Measurements from ENCODE around the gene SUMF1.

Gene SUMF1

DNA sequence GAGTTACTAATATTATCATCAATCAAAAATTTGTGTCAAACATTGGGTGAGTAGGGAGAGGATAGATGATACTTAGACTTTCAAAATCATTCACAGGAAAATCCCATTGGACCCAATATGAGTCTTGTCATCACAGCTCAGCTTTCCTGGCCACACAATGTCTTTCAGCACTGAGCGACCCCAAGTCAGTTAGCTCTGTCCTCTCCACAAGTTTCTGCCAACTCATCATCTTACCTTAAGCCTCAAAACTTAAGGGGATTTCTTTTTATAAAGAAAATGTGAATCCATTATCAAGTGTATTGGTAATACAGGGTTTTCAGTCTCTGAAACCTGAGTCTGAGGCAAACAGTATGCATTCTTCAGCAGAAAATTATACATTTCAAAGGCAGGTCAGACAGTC, 55.8 kb downstream of the SUMF1 start:
- no peak for DNase-seq

DNA sequence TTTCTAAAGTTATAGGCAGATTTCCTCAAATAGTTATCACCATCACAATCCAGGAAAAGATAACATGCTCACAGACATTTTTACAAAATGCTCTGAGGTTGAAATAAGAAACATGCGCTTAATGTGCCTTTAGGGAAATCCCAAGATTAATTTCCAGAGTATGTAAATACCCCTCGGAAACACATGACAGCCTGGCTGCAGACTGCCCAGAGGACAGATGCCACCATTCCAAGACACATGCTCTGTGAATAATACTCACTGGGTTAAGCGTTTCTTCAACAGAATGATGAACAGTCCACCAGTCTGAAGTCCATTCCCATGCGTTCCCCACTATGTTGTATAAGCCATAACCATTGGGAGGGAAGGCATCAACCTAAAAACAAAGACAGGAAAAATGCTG, 56.5 kb downstream of the SUMF1 start:
- DNase-seq = no peak

DNA sequence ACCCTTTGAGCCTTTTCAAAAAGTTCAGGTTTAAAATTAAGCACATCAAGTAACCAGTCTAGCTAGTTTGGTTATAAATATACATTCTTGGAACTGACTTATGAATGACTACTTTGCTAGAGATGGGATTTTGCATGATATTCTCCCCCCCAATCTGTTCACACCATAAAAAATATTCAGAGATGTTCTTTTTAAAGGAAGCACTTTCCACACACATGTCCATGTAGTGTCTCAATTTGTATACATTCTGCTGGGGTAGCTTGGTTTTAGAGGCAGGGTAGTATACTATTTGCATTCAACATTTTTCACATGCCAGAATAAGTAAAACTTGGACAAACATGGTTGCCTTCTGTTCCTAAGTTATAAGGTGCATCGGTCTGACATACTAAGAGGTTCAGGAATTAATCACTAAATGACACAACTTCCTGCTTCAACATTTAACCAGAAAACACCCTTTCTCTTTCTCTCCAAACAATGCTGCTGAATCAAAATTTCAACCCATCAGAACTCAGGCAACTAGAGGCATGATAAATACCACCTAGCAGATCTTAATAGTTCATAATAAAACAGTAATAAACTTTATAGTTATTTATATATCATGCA, 57.0 kb downstream of the SUMF1 start:
- no peak for DNase-seq

DNA sequence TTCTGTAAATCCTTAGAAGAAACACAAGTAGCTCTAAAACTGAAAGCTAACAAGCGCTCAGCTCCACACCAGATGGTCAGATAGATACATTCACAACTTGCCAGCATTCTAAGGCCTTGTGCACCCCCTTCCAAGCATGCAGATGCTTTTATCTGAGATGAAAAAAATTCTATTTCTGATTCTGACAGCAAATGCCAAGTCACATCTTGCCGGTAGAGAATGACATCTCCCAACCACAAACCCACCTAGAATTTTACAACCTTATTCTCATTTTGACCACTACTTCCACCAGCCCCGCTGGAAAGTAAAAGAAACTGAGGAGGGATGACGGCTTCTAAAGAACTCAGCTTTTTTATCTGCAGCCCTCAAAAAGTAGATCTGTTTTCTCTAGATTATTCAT, 57.7 kb downstream of the SUMF1 start:
- DNase-seq = no peak

DNA sequence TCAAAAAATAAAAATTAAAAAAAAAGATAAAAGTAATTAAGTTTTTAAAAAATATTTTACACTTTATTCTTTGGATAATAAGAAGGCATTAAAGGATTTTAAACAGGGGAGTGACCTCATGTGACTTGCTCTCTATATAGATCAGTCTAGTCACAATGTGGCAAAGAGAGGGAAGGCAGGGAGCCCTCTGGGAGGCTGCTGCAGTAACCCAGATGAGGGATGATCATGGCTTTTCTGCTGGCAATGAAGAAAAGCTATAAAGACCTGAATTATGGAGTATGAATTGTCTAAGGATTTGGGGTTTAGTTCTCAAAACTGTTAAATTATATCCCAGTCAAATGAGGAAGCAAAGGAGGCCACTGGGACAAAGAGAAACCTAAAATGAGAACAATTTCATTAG, 58.1 kb downstream of the SUMF1 start:
- DNase-seq = no peak

DNA sequence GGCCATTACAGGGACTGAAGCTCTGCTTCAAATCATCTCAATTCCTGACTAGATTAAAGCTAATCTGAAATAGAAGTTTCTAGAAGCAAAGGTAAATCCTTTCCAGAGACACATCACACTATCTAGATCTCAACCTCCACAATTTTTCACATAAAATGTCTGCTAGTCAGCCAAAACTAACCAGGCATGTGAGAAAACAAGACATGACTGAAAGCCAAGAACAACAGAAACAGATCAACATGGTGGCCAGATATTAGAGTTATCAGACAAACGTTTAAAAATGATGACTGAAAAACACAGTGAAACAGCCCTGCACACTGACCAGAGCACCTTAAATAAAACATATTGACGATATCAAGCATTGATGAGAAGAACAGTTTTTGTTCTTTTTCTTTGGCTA, 59.1 kb downstream of the SUMF1 start:
- no peak for DNase-seq

DNA sequence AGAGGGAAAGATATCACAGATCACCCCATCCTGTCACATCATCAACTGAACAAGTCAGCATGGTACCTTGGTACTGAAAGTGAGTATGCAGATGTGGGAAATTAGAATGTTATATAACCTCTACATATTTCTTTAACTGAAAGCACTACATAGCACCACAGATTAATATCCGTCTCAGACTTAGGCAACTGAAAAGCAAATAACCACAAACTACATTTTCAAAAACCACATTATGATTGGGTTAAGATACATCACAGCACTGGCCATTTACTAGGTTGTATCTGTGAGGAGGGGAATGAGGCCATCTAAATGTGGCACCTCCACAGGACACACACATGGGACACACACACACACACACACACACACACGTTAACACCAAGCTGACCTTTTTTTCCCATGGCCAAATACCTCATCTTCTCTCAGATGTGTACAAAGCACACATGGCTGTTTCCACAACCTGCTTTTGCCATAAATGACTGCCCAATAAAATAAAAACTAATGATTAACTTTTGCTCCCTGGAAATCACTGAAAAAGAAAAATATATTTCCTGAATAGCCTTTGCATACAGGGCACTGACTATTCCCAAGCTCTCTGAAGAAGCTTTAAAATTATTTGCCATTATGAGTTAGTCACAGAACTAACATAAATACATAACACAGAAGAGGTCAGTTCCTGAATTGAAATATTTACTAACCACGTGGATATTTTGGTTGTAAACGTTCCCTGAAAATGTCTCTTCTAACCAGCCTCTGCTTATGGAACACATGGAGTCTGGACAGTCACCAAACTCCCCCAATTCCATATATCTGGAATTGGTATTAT, 60.1 kb downstream of the SUMF1 start:
- no peak for DNase-seq

DNA sequence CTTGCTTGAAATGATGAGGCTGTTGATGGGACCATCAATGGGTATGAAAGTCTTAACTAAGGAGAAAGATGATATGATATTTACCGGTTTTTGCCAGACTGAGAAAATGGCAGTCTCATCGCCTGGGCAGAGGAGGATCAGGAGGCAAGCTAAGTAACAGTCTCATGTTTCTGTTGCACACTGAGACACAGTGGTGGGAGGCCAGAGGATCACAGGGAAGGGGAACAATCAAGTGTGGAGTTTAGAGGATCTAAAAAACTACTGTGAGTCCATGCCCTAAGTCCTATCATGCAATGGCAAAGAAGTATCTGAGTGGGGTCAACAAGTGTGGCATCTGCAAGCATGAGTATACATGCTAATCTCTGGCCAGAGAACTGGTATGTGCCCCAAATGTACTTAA, 62.2 kb downstream of the SUMF1 start:
- DNase-seq = no peak

DNA sequence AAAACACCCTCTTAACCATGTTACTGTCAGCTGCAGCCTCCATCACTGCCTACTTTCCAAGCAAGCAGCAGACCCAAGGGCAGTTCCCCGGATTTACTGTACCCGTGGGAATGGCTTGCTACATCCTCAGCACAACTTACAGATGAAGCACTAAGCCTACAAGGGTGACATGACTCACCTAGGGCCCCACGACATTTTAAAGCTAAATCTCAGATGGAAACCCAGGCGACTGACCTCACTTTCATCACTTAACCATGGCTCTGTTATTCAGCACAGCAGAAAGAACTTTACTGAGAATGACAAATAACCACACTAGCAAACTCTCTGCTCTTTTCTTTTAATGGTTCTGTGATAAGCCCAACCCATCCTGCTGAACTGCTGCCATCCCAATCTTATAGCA, 65.6 kb downstream of the SUMF1 start:
- DNase-seq = no peak

DNA sequence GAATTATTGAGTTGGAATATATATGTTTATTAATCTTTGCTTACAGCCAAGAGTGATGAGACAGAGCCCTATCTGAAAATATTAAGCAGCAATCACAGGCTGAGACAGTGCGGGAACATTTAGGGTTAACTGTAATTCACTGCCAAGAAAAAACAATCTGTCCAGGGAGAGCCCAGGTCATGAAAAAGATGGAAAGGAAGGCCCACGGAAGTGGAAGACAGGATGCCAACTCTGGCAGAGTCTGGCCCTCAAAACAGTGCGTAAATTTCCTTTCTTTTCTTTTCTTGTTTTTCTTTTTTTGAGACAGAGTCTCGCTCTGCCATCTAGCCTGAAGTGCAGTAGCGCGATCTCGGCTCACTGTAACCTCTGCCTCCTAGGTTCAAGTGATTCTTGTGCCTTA, 67.6 kb downstream of the SUMF1 start:
- no peak for DNase-seq

DNA sequence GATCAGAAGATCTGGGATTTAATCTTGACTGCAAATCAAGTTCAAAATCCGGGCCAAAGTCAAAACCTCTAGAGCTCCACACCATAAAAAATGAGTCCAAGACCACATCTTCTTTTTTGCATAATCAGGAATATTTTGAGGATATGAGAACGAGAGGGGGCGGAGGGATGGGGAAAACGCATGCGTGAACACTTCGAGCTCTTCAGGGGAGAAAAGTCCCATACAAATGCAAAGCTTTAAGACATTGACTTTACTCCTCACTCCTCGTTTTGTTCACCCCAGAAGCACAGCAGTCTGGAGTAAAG, 68.2 kb downstream of the SUMF1 start:
- DNase-seq = no peak

DNA sequence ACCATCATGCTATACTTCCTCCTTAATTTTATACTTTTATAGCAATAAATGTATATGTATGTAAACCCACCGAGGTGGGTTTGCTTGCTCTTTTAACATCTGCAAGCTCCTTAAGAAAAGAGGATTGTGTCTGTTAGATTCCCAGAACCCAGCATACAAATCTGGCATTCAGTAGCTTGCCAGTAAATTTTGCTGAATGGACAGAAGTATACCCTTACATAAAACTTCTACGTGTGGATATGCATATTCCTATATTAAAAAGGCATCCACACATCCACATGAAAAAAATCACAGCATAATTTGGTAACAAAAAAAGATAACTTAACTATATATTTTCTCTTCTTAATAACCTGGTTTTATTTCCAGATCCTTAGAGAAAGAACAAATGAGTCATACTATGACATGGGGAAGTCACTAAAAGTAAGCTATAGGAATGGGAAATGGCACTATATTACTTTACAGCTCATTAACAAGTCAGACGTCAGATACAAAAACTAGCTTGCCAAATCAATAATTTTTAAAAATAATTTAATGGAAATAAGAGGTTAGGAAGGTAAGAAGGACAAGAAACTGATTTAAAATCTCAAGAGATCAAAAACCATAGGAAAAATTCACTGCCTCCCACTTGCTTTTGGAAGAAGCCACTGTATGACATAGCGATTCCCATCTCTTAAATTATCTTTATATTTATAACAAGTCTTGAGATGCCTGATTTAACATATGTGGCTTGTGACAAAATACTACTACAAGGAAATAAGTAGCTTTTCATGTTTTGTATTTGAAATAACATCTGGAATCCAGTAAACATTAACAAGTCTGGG, 68.7 kb downstream of the SUMF1 start:
- no peak for DNase-seq

DNA sequence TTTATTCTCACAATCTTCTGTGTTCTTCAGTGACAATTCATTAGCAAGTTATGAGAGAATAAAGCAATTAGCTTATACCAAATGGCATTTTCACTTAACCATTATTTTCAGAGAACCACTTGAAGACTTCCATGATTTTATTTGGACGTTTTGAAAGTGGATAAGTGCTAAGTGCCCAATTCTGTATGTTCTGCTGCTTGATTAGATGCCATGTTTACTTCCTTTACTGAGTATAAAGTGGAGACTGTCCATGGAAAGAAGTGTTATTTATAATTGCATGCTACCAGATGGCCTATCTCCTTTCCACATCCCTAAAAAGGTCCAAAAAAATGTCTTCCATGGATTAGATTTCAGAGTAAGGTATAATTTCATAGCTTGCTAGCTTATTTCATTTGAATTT, 69.6 kb downstream of the SUMF1 start:
- DNase-seq = no peak

DNA sequence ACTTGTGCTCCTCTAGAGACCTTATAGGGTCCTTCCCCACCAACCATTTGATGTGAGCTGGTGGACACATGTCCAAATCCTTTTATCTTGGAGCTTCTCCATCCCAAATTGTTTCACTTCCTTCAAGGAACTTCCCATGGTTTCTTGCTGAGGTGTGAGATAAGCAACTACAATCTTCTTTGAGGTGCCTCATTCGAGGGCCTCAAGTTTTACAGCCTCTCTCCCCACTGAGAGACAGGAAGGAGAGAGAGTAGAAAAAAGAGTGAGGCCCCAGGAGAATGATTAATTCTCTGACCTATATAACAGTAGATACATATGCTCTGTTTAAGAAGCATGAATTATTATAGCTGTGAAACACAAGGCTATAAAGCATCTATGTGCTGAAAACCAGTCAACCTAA, 70.5 kb downstream of the SUMF1 start:
- DNase-seq = no peak

DNA sequence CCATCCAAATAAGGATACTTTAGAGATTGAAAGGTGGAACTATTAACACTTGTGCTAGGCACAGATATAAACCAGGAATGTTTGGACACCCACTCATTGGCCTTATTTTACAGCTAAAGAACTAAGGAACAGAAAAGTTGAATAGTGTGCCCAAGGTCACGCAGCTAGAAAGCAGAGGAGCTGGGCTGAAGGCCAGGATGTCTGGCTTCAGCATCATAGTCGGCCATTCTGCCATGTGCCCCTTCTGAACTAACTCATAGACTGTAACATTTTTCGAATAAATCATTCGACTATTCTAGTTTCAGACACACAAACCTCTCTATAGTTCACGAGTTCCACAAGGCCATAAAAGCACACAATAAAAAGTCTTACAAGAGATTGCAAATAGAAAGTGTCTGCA, 71.1 kb downstream of the SUMF1 start:
- no peak for DNase-seq

DNA sequence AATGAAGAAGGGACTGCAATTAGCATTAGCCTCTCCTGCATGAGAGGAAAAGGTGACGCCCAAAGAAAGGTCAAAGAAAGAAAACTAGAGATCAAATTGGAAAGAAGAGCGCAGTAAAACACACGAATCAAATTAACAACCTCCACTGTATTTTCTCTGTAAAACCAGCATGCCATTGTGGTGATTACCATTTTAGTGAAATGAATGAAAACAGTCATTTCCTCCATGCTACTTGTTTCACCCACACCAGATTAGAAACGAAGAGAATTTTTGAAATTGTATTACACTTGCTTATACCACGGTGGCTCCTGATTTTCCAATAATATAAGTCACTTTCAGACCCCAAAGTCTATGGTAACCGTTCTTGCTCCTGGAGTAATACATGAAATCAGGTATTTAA, 71.6 kb downstream of the SUMF1 start:
- no peak for DNase-seq

DNA sequence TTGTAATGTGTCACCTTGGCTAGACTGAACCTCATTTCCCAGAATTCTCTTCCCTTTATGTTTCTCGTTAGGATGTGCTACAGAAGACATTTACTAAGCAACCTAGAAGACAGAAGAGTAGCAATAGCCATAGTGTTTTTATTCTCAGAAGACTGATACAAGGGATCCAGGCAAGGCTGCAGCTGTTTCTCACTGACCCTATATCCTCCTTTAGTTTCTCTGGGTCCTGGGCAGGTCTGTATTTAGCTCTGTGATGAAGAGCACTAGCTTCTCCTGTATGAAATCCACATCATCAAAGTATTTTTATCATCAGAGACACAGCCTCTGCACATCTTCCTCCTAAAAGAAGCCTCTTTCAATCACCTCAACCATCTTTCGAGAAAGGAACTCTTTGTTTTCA, 72.5 kb downstream of the SUMF1 start:
- no peak for DNase-seq

DNA sequence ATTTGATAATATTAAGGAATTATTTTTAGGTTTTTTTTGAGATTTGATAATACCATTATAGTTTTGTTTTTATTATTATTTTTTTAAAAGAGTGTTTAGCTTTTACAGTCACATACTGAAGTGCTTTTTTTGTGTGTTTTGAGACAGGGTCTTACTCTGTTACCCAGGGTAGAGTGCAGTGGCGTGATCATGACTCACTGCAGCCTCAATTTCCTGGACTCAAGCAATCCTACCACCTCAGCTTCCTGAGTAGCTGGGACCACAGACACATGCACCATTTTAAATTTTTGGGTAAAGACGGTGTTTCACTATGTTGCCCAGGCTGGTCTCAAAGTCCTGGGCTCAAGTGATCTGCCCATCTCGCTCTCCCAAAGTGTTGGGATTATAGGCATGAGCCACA, 73.0 kb downstream of the SUMF1 start:
- DNase-seq = no peak

DNA sequence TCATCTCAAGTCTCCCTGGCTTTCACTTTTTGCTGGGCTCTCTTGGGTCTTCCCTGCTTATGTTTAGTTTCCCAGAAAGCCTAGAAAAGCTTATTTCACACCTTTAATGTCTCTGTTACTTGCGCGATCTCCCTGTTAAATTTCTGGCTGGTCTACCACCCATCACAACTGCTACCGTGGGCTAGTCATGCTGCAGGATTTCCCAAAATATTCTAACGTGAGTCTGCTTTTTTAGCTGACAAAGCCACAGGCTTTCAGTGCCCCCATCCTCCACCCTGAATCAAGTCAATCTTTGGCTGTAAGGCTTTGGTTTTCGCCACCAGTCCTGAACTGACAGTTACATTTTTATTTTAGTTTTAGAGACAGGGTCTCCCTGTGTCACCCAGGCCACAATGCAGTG, 74.1 kb downstream of the SUMF1 start:
- DNase-seq = no peak

DNA sequence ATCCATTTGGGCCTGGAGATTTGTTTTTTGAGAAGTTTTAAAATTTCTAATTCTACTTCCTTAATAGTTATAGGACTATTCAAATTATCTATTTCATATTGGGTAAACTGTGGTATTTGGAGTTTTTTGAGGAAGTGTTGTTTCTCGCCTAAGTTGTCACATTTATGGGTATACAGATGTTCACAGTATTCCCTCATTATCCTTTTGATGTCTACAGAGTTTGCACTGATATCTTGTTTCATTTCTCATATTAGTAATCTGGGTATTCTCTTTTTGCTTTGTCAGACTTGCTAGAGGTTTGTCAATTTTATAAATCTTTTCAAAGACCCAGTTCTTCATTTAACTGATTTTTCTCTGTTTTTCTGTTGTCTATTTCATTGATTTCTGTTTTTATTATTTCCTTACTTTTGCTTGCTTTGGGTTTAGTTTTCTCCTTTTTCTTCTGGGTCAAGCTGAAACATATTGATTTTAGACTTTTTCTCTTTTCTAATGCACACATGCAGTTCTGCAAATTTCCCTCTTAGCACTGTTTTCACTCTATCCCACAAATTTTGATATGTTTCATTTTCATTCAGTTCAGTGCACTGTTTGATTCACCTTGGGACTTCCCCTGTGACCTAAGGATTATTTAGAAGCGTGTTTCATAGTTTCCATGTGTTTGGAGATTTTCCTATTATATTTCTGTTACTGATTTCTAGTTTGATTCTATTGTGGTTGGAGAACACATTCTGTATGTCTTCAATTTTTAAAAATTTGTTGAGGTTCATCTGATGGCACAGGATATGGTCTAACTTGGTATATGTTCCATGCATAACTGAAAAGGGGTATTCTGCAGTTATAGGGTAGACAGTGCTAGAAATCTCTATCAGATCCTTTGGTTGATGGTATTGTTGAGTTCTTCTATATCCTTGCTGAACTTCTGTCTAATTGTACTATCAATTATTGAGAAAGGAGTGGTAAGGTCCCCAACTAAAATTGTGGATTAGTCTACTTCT, 79.6 kb downstream of the SUMF1 start:
- DNase-seq = no peak

DNA sequence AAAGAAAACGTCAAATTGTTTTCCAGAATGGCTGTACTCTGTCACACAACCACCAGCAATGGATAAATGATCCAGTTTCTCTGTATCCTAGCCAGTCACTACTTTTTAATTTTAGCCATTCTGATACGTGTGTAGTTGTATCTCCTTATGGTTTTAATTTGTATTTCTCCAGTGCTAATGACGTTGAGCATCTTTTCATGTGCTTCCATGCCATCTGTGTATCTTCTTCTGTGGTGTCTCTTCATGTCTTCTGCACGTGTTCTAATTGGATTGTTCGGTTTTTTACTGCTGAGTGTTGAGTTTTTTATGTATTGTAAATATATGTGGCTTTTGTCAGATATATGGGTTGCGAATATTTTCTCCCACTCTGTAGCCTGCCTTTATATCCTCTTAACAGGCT, 81.9 kb downstream of the SUMF1 start:
- DNase-seq = no peak

DNA sequence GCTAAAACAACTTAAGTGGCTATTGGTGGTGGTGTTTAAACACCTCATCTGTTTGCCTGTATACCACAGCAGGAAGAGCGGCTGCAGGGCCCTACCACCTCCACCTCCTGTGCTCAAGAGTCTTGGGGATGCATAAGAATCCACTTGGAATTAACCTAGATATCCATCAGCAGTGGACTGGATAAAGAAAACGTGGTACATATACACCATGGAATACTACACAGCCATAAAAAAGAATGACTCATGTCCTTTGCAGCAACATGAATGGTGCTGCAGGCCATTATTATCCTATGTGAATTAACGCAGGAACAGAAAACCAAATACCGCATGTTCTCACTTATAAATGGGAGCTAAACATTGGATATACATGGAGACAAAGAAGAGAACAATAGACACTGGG, 87.1 kb downstream of the SUMF1 start:
- DNase-seq = no peak

DNA sequence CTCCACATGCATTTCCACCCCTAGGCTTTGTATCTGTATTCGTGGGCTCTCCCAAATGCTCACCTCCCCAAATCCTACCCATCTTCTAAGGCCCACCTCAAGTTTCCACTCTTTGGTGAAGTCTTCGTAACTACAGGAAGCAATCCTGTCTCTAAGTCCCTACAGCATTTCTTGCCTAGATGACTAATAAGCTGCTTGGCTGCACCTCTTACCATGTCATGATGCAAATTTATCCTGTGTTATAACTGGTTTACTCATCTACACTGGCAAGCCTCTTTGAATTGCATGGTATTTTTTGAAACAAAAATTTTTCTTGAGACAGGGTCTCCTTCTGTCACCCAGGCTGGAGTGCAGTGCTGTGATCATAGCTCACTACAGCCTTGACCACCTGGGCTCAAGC, 90.6 kb downstream of the SUMF1 start:
- no peak for DNase-seq
